SK-N-SH (cell line): ENCODE measurements around the gene UBR2. TPM values are rescaled to one million over a fixed set of nuclear protein-coding genes. Genes with fewer than 3 reads are reported as not detected.

ENCODE experiments used
- CTCF ChIA-PET: fragments of 300-600, 350-600 bp; formaldehyde crosslinking; extraction: SDS; loops from one replicate; lab custom pipeline; 2021; lab: Yijun Ruan, JAX
- POLR2A ChIA-PET: fragments of 350-600 bp; sonication (Branson Sonifier 250); formaldehyde crosslinking; extraction: SDS; loops from one replicate; lab custom pipeline; 2020; ENCODE audit warnings: antibody characterized with exemption, inconsistent platforms; lab: Yijun Ruan, JAX
- DNase-seq: peaks from one replicate; pipeline ENCODE4 v3.0.0; 2012
- H2AFZ ChIP-seq: fragments of 200-600 bp; sonication (generic); 2 replicates; pipeline ENCODE4 v1.8.1; 2016; ENCODE audit warnings: antibody characterized with exemption, mild to moderate bottlenecking, low read depth
- H3F3A ChIP-seq: fragments of 200-600 bp; sonication (generic); replicated peaks from 2 replicates; pipeline ENCODE3; 2016; ENCODE audit warnings: antibody characterized with exemption, mild to moderate bottlenecking; ENCODE audit not compliant: insufficient read depth
- H3K27ac ChIP-seq, 2 experiments: fragments of 200-500 bp in 1 of 2; fragments of 200-600 bp in 1 of 2; sonication (Bioruptor generic) in 1 of 2; sonication (generic), shearing (Covaris generic) in 1 of 2; 2 replicates each; pipeline versions ENCODE4 v1.5.1 to v1.6.1; 2014 to 2016; ENCODE audit warnings: low read depth in 2 of 2, inconsistent platforms in 1 of 2, low read length in 1 of 2, mild to moderate bottlenecking in 1 of 2, mixed read lengths in 1 of 2
- H3K27me3 ChIP-seq: fragments of 200-600 bp; sonication (generic), shearing (Covaris generic); 2 replicates; pipeline ENCODE4 v1.6.1; 2016; ENCODE audit warnings: mixed run types; ENCODE audit not compliant: insufficient read depth
- H3K36me3 ChIP-seq, 2 experiments: fragments of 200-500 bp in 1 of 2; fragments of 200-600 bp in 1 of 2; sonication (Bioruptor generic) in 1 of 2; sonication (generic) in 1 of 2; replicated peaks in 1 of 2; 2 replicates each; pipeline versions ENCODE3 to v1.5.1; 2014 to 2016; ENCODE audit warnings: low read length in 1 of 2, mild to moderate bottlenecking in 1 of 2; ENCODE audit not compliant: insufficient read depth in 2 of 2, control insufficient read depth in 1 of 2
- H3K4me1 ChIP-seq, 2 experiments: fragments of 200-500 bp in 1 of 2; fragments of 200-600 bp in 1 of 2; sonication (Bioruptor generic) in 1 of 2; sonication (generic), shearing (Covaris generic) in 1 of 2; 2 replicates each; pipeline versions ENCODE4 v1.5.1 to v1.6.1; 2014 to 2016; ENCODE audit warnings: low read depth in 1 of 2, low read length in 1 of 2, mixed run types in 1 of 2; ENCODE audit not compliant: insufficient read depth in 2 of 2, control insufficient read depth in 1 of 2
- H3K4me2 ChIP-seq: fragments of 200-600 bp; sonication (generic), shearing (Covaris generic); 2 replicates; pipeline ENCODE4 v1.6.1; 2017; ENCODE audit warnings: mixed run types
- H3K4me3 ChIP-seq, 2 experiments: fragments of 200-500 bp in 1 of 2; fragments of 200-600 bp in 1 of 2; sonication (Bioruptor generic) in 1 of 2; sonication (generic), shearing (Covaris generic) in 1 of 2; 2 replicates each; pipeline versions ENCODE4 v1.5.1 to v1.8.1; 2014 to 2016; ENCODE audit warnings: low read depth in 2 of 2, inconsistent platforms in 1 of 2, low read length in 1 of 2, mild to moderate bottlenecking in 1 of 2, mixed read lengths in 1 of 2, moderate library complexity in 1 of 2
- H3K79me2 ChIP-seq: fragments of 200-600 bp; sonication (generic); 2 replicates; pipeline ENCODE4 v1.8.1; 2017; ENCODE audit warnings: mild to moderate bottlenecking; ENCODE audit not compliant: insufficient read depth
- H3K9ac ChIP-seq: fragments of 200-600 bp; sonication (generic); 2 replicates; pipeline ENCODE4 v1.6.1; 2017; ENCODE audit warnings: mixed run types
- H3K9me2 ChIP-seq: fragments of 200-600 bp; sonication (generic); 2 replicates; pipeline ENCODE4 v1.6.1; 2017; ENCODE audit warnings: mixed run types
- H3K9me3 ChIP-seq: fragments of 200-600 bp; sonication (generic); 2 replicates; pipeline ENCODE4 v1.6.1; 2017; ENCODE audit warnings: mixed run types, mild to moderate bottlenecking, moderate library complexity
- H4K20me1 ChIP-seq: fragments of 200-600 bp; sonication (generic); 2 replicates; pipeline ENCODE4 v1.6.1; 2017; ENCODE audit warnings: mild to moderate bottlenecking, mixed run types; ENCODE audit not compliant: insufficient read depth
- CHD2 ChIP-seq: fragments of 150-350 bp; IDR thresholded peaks from 2 replicates; pipeline ENCODE4 v1.6.1; 2018; ENCODE audit warnings: low read length; ENCODE audit not compliant: partially characterized antibody
- FOSL2 ChIP-seq: IDR thresholded peaks from 2 replicates; pipeline ENCODE4 v1.4.0; 2012; ENCODE audit warnings: low read depth, mild to moderate bottlenecking, moderate library complexity, borderline replicate concordance
- FOXJ3 ChIP-seq: sonication (generic); formaldehyde crosslinking; IDR thresholded peaks from 2 replicates; pipeline ENCODE4 v1.5.1; 2020; ENCODE audit warnings: mild to moderate bottlenecking, missing genetic modification reagents
- JUND ChIP-seq: IDR thresholded peaks from 2 replicates; pipeline ENCODE4 v1.4.0; 2012
- NRF1 ChIP-seq: IDR thresholded peaks from 2 replicates; pipeline ENCODE4 v1.6.1; 2012; ENCODE audit warnings: low read depth, mild to moderate bottlenecking, low read length
- PBX3 ChIP-seq: IDR thresholded peaks from 2 replicates; pipeline ENCODE4; 2012
- POLR2AphosphoS5 ChIP-seq: IDR thresholded peaks from 2 replicates; pipeline ENCODE4 v1.6.1; 2012; ENCODE audit warnings: low read depth, low read length
- SMC3 ChIP-seq: IDR thresholded peaks from 2 replicates; pipeline ENCODE4 v1.6.1; 2012; ENCODE audit warnings: low read depth, low read length, improper control_type of control experiment
- WGBS: methylation state at CpG from one replicate; pipeline ENCODE4 v1.1.6; 2017; ENCODE audit warnings: low lambda C conversion rate; 5-methylcytosine and 5-hydroxymethylcytosine counted together
- polyA plus RNA-seq, 3 experiments: library from polyadenylated mRNA; depleted of rRNA; stranded (reverse); fragments of >200 nt; gene quantifications; 2 replicates each; pipeline ENCODE4 v1.2.3, GENCODE V29; 2012
- TF ChIP-seq, protein P1 (sequence below): fragments of 150-350 bp; IDR thresholded peaks from 2 replicates; pipeline ENCODE4 v1.6.1; 2017; ENCODE audit warnings: antibody characterized with exemption, low read length, low read depth, borderline replicate concordance
- TF ChIP-seq, protein P2 (sequence below): IDR thresholded peaks from 2 replicates; pipeline ENCODE4 v1.6.1; 2012; ENCODE audit warnings: mild to moderate bottlenecking, low read depth, low read length, moderate library complexity
- TF ChIP-seq, protein P3 (sequence below): IDR thresholded peaks from 2 replicates; pipeline ENCODE4 v1.4.0; 2012; ENCODE audit warnings: low read depth

UBR2 gene
- polyA plus RNA-seq, 1 of the 3 experiments (the other 2 are of a cell fraction), result 5.2 TPM

- no peaks in the 10 kb centered on the region for H3F3A ChIP-seq
- H2AFZ ChIP-seq, result no peak overlapping the region
- H3K4me1 ChIP-seq, result no peaks in the 10 kb centered on the region
- TF ChIP-seq PBX3 (no peak), NRF1 (no peak), POLR2AphosphoS5 (no peak), FOSL2 (no peak), FOXJ3 (CRISPR knock-in tag) (no peak), JUND (no peak), SMC3 (no peak), CHD2 (no peak)
- TF ChIP-seq, protein P1, sequence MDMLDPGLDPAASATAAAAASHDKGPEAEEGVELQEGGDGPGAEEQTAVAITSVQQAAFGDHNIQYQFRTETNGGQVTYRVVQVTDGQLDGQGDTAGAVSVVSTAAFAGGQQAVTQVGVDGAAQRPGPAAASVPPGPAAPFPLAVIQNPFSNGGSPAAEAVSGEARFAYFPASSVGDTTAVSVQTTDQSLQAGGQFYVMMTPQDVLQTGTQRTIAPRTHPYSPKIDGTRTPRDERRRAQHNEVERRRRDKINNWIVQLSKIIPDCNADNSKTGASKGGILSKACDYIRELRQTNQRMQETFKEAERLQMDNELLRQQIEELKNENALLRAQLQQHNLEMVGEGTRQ, result no peak
- TF ChIP-seq, protein P2, sequence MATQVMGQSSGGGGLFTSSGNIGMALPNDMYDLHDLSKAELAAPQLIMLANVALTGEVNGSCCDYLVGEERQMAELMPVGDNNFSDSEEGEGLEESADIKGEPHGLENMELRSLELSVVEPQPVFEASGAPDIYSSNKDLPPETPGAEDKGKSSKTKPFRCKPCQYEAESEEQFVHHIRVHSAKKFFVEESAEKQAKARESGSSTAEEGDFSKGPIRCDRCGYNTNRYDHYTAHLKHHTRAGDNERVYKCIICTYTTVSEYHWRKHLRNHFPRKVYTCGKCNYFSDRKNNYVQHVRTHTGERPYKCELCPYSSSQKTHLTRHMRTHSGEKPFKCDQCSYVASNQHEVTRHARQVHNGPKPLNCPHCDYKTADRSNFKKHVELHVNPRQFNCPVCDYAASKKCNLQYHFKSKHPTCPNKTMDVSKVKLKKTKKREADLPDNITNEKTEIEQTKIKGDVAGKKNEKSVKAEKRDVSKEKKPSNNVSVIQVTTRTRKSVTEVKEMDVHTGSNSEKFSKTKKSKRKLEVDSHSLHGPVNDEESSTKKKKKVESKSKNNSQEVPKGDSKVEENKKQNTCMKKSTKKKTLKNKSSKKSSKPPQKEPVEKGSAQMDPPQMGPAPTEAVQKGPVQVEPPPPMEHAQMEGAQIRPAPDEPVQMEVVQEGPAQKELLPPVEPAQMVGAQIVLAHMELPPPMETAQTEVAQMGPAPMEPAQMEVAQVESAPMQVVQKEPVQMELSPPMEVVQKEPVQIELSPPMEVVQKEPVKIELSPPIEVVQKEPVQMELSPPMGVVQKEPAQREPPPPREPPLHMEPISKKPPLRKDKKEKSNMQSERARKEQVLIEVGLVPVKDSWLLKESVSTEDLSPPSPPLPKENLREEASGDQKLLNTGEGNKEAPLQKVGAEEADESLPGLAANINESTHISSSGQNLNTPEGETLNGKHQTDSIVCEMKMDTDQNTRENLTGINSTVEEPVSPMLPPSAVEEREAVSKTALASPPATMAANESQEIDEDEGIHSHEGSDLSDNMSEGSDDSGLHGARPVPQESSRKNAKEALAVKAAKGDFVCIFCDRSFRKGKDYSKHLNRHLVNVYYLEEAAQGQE, result no peak
- TF ChIP-seq, protein P3, sequence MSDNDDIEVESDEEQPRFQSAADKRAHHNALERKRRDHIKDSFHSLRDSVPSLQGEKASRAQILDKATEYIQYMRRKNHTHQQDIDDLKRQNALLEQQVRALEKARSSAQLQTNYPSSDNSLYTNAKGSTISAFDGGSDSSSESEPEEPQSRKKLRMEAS, result no peak
- WGBS, result 96% methylated on average over 5 of the region's 5 CpGs
- POLR2A ChIA-PET, result no interaction called here
- H3K79me2 ChIP-seq, result no peaks in the 10 kb centered on the region
- H4K20me1 ChIP-seq, result no peaks in the 10 kb centered on the region
- no peak for DNase-seq
- H3K4me3 ChIP-seq, result no peak overlapping the region
- H3K9me2 ChIP-seq, result no peaks in the 10 kb centered on the region
- no peak overlapping the region for H3K4me2 ChIP-seq
- CTCF ChIA-PET, result interaction anchor here (3.2 kb wide), 1 partner anchor 19 kb away, joined by 11 read pairs; no protein-coding TSS in a partner anchor
- H3K36me3 ChIP-seq, result peaks cover 55 to 77% of the 10 kb centered on the region in 2 experiments
- H3K9me3 ChIP-seq, result no peaks in the 10 kb centered on the region
- H3K27ac ChIP-seq, result no peak overlapping the region
- H3K9ac ChIP-seq, result no peak overlapping the region
- no peaks in the 10 kb centered on the region for H3K27me3 ChIP-seq
Measured at GRCh38 chr6:42642794-42643193, 79.0 kb downstream of the UBR2 start.

DNA sequence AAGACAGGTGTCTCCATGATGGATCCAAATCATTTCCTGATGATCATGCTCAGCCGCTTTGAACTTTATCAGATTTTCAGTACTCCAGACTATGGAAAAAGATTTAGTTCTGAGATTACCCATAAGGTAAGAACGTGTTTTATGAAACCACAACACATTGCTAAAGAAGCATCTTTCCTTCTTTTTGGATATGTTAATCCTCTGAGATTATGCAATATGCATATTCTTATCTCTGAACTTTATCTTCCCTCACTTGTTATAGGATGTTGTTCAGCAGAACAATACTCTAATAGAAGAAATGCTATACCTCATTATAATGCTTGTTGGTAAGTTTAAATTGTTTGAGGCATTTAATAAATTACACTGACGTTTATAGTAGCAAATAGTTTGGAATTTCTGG is 80.4 kb downstream of the UBR2 start:
- Histone ChIP-seq H3K4me3 (no peak overlapping the region), H3K27ac (no peak overlapping the region), H3K9me2 (no peaks in the 10 kb centered on the region), H3K9ac (no peak overlapping the region), H3F3A (peaks cover 7% of the 10 kb centered on the region), H3K27me3 (no peaks in the 10 kb centered on the region), H2AFZ (no peak overlapping the region), H3K9me3 (no peaks in the 10 kb centered on the region), H3K4me1 (no peaks in the 10 kb centered on the region), H3K36me3 (peaks cover 61 to 75% of the 10 kb centered on the region in 2 experiments), H3K79me2 (no peaks in the 10 kb centered on the region), H4K20me1 (no peaks in the 10 kb centered on the region), H3K4me2 (no peak overlapping the region)
- POLR2A ChIA-PET, result no interaction called here
- CTCF ChIA-PET, result interaction anchor here (0.5 kb wide), 1 partner anchor 547 kb away, joined by 3 read pairs; no protein-coding TSS in a partner anchor
- TF ChIP-seq SMC3, result no peak
- WGBS, result 83% methylated on average over 3 of the region's 3 CpGs
- no peak for DNase-seq
